B cell (primary cell): Measurements from ENCODE around the gene ARHGEF4. TPM values are rescaled to one million over a fixed set of nuclear protein-coding genes. Genes with fewer than 3 reads are reported as not detected.

ENCODE experiments used
- ATAC-seq: fragments of 200-7000 bp; cut with Tn5 transposase; one replicate; pipeline ENCODE4 v1.10.0; 2021; ENCODE audit warnings: low read depth, mild to moderate bottlenecking, moderate number of reproducible peaks, moderate library complexity
- CTCF ChIA-PET: fragments of 350-600 bp; sonication (Branson Sonifier 250); formaldehyde crosslinking; loops from one replicate; lab custom pipeline; 2021; ENCODE audit warnings: antibody characterized with exemption, inconsistent platforms; lab: Charles Lee
- POLR2A ChIA-PET: fragments of 350-600 bp; sonication (Branson Sonifier 250); formaldehyde crosslinking; loops from one replicate; lab custom pipeline; 2021; ENCODE audit warnings: antibody characterized with exemption; lab: Charles Lee
- DNase-seq: peaks from one replicate; pipeline ENCODE4 v3.0.0; 2013
- H2AFZ ChIP-seq: 2 replicates; pipeline ENCODE4 v1.6.1; 2012; ENCODE audit warnings: mild to moderate bottlenecking, low read depth, low read length; ENCODE audit not compliant: insufficient read depth, poor library complexity, severe bottlenecking
- H3K27ac ChIP-seq, 2 donors: 1 replicate in 1 of 2; 2 replicates in 1 of 2; pipeline ENCODE4 v1.5.1; 2012 to 2013; ENCODE audit warnings: low read length in 2 of 2, mild to moderate bottlenecking in 2 of 2, moderate library complexity in 1 of 2
- H3K27me3 ChIP-seq, 4 experiments: fragments of 200-600 bp in 1 of 4; sonication (generic) in 1 of 4; replicated peaks in 1 of 4; 1 replicate in 2 of 4; 2 replicates in 2 of 4; pipeline versions ENCODE4 v1.6.1 to v1.7.0; 2013 to 2016; ENCODE audit warnings: low read length in 3 of 4, mild to moderate bottlenecking in 2 of 4, mixed read lengths in 1 of 4, moderate library complexity in 1 of 4; ENCODE audit not compliant: insufficient read depth in 4 of 4, control insufficient read depth in 3 of 4; ENCODE audit errors: control extremely low read depth in 1 of 4
- H3K36me3 ChIP-seq, 2 experiments: replicated peaks in 1 of 2; 1 replicate in 1 of 2; 2 replicates in 1 of 2; pipeline versions ENCODE4 v1.6.1 to v1.7.1; 2013; ENCODE audit warnings: low read length in 1 of 2; ENCODE audit not compliant: insufficient read depth in 2 of 2, control insufficient read depth in 1 of 2; ENCODE audit errors: control extremely low read depth in 1 of 2, extremely low read depth in 1 of 2
- H3K4me1 ChIP-seq, 2 donors: fragments of 200-600 bp in 1 of 2; sonication (generic) in 1 of 2; 1 replicate in 1 of 2; 2 replicates in 1 of 2; pipeline versions ENCODE4 v1.5.1 to v1.6.1; 2013 to 2017; ENCODE audit warnings: low read length in 2 of 2; ENCODE audit not compliant: control insufficient read depth in 2 of 2, insufficient read depth in 2 of 2
- H3K4me2 ChIP-seq: replicated peaks from 2 replicates; pipeline ENCODE3; 2012; ENCODE audit warnings: mild to moderate bottlenecking, low read depth, low read length; ENCODE audit not compliant: poor library complexity, severe bottlenecking
- H3K4me3 ChIP-seq, 5 experiments: fragments of 200-600 bp in 1 of 5; sonication (generic) in 1 of 5; 1 replicate in 3 of 5; 2 replicates in 2 of 5; pipeline versions ENCODE4 v1.5.1 to v1.7.0; 2011 to 2016; ENCODE audit warnings: low read length in 4 of 5, mild to moderate bottlenecking in 4 of 5, low read depth in 2 of 5, control low read depth in 1 of 5, moderate library complexity in 1 of 5; ENCODE audit not compliant: insufficient read depth in 1 of 5; ENCODE audit errors: control extremely low read depth in 1 of 5, extremely low read depth in 1 of 5
- H3K79me2 ChIP-seq: fragments of 200-600 bp; sonication (generic); one replicate; pipeline ENCODE4 v1.6.0; 2016; ENCODE audit warnings: low read length; ENCODE audit not compliant: control insufficient read depth, insufficient read depth
- H3K9ac ChIP-seq: fragments of 200-600 bp; sonication (generic); 2 replicates; pipeline ENCODE4 v1.6.1; 2017; ENCODE audit warnings: mild to moderate bottlenecking, low read length, moderate library complexity
- H3K9me3 ChIP-seq, 3 donors: one replicate each; pipeline versions ENCODE4 v1.6.1 to v1.7.1; 2013; ENCODE audit warnings: low read length in 2 of 3; ENCODE audit not compliant: control insufficient read depth in 2 of 3, insufficient read depth in 1 of 3; ENCODE audit errors: control extremely low read depth in 1 of 3
- H4K20me1 ChIP-seq: 2 replicates; pipeline ENCODE4 v1.6.0; 2012; ENCODE audit warnings: mild to moderate bottlenecking, low read length; ENCODE audit not compliant: insufficient read depth, control insufficient read depth, poor library complexity, severe bottlenecking
- H3K27ac Mint-ChIP-seq: one replicate; pipeline ENCODE4 v1.8.0; 2021; ENCODE audit warnings: mixed read lengths
- H3K27me3 Mint-ChIP-seq: one replicate; pipeline ENCODE4 v1.8.0; 2021; ENCODE audit warnings: mixed read lengths
- H3K4me1 Mint-ChIP-seq: one replicate; pipeline ENCODE4 v1.8.0; 2021; ENCODE audit warnings: mixed read lengths
- H3K4me3 Mint-ChIP-seq: one replicate; pipeline ENCODE4 v1.8.0; 2021; ENCODE audit warnings: mixed read lengths
- H3K9me3 Mint-ChIP-seq: one replicate; pipeline ENCODE4 v1.8.0; 2022; ENCODE audit warnings: mixed read lengths; ENCODE audit not compliant: insufficient read depth
- EZH2 ChIP-seq: IDR thresholded peaks from 2 replicates; pipeline ENCODE4 v1.6.1; 2012; ENCODE audit warnings: borderline replicate concordance, low read depth, mild to moderate bottlenecking, moderate library complexity, low read length; ENCODE audit not compliant: insufficient read depth, poor library complexity, severe bottlenecking
- WGBS: methylation state at CpG from one replicate; pipeline ENCODE4 v1.1.5; 2013; ENCODE audit warnings: missing lambda C conversion rate; ENCODE audit not compliant: insufficient coverage; 5-methylcytosine and 5-hydroxymethylcytosine counted together
- intact Hi-C: fragments of 100-400 bp; cut with micrococcal nuclease; formaldehyde crosslinking; loops from one replicate; pipeline ENCODE4 v1.10.0; 2022
- polyA plus RNA-seq: library from polyadenylated mRNA; depleted of rRNA; stranded (reverse); fragments of >200 nt; gene quantifications from 2 replicates; pipeline ENCODE4 v1.2.3, GENCODE V29; 2012
- total RNA-seq, 2 donors: library from RNA; stranded (reverse); fragments of 120-200 nt in 1 of 2; gene quantifications; 1 replicate in 1 of 2; 2 replicates in 1 of 2; pipeline versions ENCODE4 v1.2.3 to v1.2.4, GENCODE V29; 2013 to 2022
- TF ChIP-seq, protein P1 (sequence below): fragments of 200-600 bp; IDR thresholded peaks from one replicate; pipeline ENCODE4 v1.8.0; 2022; ENCODE audit warnings: antibody characterized with exemption, mild to moderate bottlenecking

Gene ARHGEF4
- total and polyA plus RNA-seq, 2 donors (not counting 1 experiment from before 2014, with no cell fraction given): 2.1 TPM; not detected in 1

DNA sequence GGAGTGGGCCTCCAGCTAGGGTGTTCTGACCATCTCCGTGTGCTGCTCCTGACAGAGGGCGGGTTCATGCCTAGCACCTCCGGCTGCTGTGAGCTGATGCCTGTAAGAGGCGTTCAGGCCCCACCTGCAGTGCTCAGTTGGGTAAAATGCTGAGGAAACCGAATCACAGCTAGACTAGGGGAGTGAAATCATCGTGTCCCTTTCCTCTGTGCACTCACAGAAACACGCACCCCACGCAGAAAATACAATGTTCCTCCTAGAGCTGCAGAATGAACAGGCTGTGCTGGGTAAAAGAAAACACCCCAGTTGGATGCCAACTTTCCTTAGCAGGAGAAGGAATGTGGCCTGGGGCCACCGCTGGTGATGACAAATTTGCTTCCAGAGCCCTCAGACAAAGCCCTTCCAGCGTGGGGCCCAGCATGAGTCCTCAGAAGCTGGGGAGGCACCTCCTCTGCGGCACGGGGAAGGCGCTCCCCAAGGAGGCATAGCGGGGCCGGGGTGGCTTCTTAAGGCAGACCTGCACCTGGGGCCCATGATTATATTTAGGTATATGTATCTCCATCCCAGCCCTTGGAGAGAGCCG is 16.3 kb upstream of the ARHGEF4 start:
- ChIA-PET POLR2A (no interaction called here), CTCF (no interaction called here)
- H3K36me3 ChIP-seq: no peaks in the 10 kb centered on the region
- intact Hi-C loops: no loop called here
- Mint-ChIP-seq H3K9me3 (no peaks in the 10 kb centered on the region), H3K4me3 (no peak overlapping the region), H3K27ac (no peak overlapping the region), H3K4me1 (peaks cover 16% of the 10 kb centered on the region), H3K27me3 (peaks cover 10% of the 10 kb centered on the region)
- no peak overlapping the region for H2AFZ ChIP-seq
- WGBS: 79% methylated on average over 15 of the region's 16 CpGs
- H3K4me3 ChIP-seq: no peak overlapping the region
- H3K9me3 ChIP-seq: no peaks in the 10 kb centered on the region
- no peaks in the 10 kb centered on the region for H3K27me3 ChIP-seq
- H3K27ac ChIP-seq: no peak overlapping the region
- no peaks in the 10 kb centered on the region for H3K79me2 ChIP-seq
- H4K20me1 ChIP-seq: no peaks in the 10 kb centered on the region
- no peak overlapping the region for H3K9ac ChIP-seq
- H3K4me1 ChIP-seq: peaks cover 0 to 17% of the 10 kb centered on the region in 2 donors
- H3K4me2 ChIP-seq: no peak overlapping the region
- TF ChIP-seq, protein P1, sequence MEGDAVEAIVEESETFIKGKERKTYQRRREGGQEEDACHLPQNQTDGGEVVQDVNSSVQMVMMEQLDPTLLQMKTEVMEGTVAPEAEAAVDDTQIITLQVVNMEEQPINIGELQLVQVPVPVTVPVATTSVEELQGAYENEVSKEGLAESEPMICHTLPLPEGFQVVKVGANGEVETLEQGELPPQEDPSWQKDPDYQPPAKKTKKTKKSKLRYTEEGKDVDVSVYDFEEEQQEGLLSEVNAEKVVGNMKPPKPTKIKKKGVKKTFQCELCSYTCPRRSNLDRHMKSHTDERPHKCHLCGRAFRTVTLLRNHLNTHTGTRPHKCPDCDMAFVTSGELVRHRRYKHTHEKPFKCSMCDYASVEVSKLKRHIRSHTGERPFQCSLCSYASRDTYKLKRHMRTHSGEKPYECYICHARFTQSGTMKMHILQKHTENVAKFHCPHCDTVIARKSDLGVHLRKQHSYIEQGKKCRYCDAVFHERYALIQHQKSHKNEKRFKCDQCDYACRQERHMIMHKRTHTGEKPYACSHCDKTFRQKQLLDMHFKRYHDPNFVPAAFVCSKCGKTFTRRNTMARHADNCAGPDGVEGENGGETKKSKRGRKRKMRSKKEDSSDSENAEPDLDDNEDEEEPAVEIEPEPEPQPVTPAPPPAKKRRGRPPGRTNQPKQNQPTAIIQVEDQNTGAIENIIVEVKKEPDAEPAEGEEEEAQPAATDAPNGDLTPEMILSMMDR: no peak
- no peak for TF ChIP-seq EZH2
- ATAC-seq (no peak), DNase-seq (no peak)

DNA sequence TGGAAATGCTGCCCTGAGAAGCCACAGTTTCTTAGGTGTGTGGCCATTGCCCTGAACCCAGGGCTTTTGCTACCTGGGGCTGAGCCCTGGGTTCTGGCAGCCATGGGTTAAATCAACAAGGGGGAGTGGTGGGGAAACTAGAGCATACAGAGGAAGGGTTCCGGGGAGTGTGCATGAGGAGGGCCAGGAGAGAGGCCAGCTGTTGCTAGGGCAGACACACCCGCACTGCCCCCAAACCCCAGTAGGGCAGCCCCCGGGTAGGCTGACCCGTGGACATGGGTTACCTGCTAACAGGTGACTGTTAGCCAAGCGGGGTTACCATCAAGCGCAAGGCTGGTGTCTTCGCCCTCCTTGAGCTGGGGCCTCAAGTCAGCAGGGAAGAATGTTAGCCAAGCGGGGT is 14.8 kb upstream of the ARHGEF4 start:
- CTCF ChIA-PET: interaction anchor here (1.2 kb wide), 1 partner anchor 53 kb away, joined by 5 read pairs; no protein-coding TSS in a partner anchor

More for the DNA sequence above, 14.8 kb upstream of the ARHGEF4 start:
- Histone ChIP-seq H3K27ac (no peak overlapping the region), H3K4me3 (no peak overlapping the region), H2AFZ (no peak overlapping the region), H4K20me1 (no peaks in the 10 kb centered on the region), H3K4me1 (peaks cover 0 to 17% of the 10 kb centered on the region in 2 donors), H3K79me2 (no peaks in the 10 kb centered on the region), H3K4me2 (no peak overlapping the region), H3K36me3 (no peaks in the 10 kb centered on the region), H3K27me3 (no peaks in the 10 kb centered on the region), H3K9ac (no peak overlapping the region), H3K9me3 (no peaks in the 10 kb centered on the region)
- DNase-seq: no peak
- ATAC-seq: no peak
- 96% methylated on average over 2 of the region's 8 CpGs for WGBS
- peaks cover 16% of the 10 kb centered on the region for H3K4me1 Mint-ChIP-seq
- H3K27me3 Mint-ChIP-seq: peaks cover 10% of the 10 kb centered on the region
- no peaks in the 10 kb centered on the region for H3K9me3 Mint-ChIP-seq
- POLR2A ChIA-PET: no interaction called here
- H3K27ac Mint-ChIP-seq: no peak overlapping the region
- intact Hi-C loops: no loop called here
- TF ChIP-seq, protein P1: no peak
- TF ChIP-seq EZH2: no peak
- no peak overlapping the region for H3K4me3 Mint-ChIP-seq
